Measurements from ENCODE around the gene ATCAY.

The ATCAY gene

GRCh38 chr19:3975637-3976087, 95.2 kb downstream of the ATCAY start:
- Histone ChIP-seq H3K9me3 (ENCODE audit: severe bottlenecking) (no peaks in the 10 kb centered on the region), H3K4me3 (ENCODE audit: low read depth, low read length) (no peak overlapping the region), H3K27ac (no peak overlapping the region), H3K36me3 (peaks cover 59% of the 10 kb centered on the region), H3K27me3 (ENCODE audit: insufficient read depth, low read depth, severe bottlenecking) (no peaks in the 10 kb centered on the region)
- TF ChIP-seq CTCF (IDR thresholded peaks at IDR 0.05; ENCODE audit: low read depth, low read length): no peak
- DNase-seq: no peak

- peaks cover 69% of the 10 kb centered on the region for H3K36me3 ChIP-seq
- H3K4me3 ChIP-seq (ENCODE audit: low read depth, low read length): no peak overlapping the region
- H3K9me3 ChIP-seq (ENCODE audit: severe bottlenecking): no peaks in the 10 kb centered on the region
- no peak overlapping the region for H3K27ac ChIP-seq
- no peak for DNase-seq
- no peaks in the 10 kb centered on the region for H3K27me3 ChIP-seq (ENCODE audit: insufficient read depth, low read depth, severe bottlenecking)
- no peak for TF ChIP-seq CTCF (IDR thresholded peaks at IDR 0.05; ENCODE audit: low read depth, low read length)
Observed at GRCh38 chr19:3976495-3977241, 96.2 kb downstream of the ATCAY start.

All from WERI-Rb-1 (cell line).